ENCODE results near the gene TPST2.

TPST2 gene

DNA sequence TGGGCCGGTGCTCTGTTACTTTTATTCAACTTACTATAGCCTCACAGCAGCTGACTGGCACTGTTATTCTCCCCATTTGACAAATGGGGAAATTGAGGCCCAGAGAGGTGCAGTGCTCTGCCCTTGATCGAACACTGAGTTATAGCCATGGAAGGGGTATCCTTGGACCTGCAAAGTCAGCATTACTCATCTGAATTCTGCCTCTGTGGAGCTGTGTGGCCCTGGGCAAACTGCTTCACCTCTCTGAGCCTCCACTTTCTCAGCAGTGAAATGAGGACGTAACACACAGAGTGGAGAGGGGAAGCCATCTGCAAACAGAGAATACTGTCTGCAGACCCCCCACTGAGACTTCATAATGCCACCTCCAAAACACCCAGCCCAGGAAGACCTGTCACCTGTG is 25.3 kb downstream of the TPST2 start:
- no peak overlapping the region for H3K9ac ChIP-seq (ENCODE audit: low read depth, low read length)
- H3K79me2 ChIP-seq (ENCODE audit: insufficient read depth, low read length): no peaks in the 10 kb centered on the region
- H3K36me3 ChIP-seq (ENCODE audit: insufficient read depth, low read length): no peaks in the 10 kb centered on the region
- TF ChIP-seq EZH2 (IDR thresholded peaks at IDR 0.05; ENCODE audit: borderline replicate concordance, low read depth, low read length, severe bottlenecking): no peak
- ATAC-seq (ENCODE audit: insufficient read depth, low read depth) (no peak), DNase-seq (no peak)
- H4K20me1 ChIP-seq (ENCODE audit: insufficient read depth, low read length): peaks cover 21% of the 10 kb centered on the region
- H3K4me2 ChIP-seq (ENCODE audit: insufficient read depth, low read length): no peak overlapping the region
- H3K27ac ChIP-seq (ENCODE audit: low read length): no peak overlapping the region
- H3K4me1 ChIP-seq (ENCODE audit: insufficient read depth, low read length): no peaks in the 10 kb centered on the region
- no peak overlapping the region for H3K4me3 ChIP-seq (ENCODE audit: low read depth in 1 of 2, low read length in 2 of 2)
- H3K9me3 ChIP-seq (ENCODE audit: insufficient read depth, low read length, severe bottlenecking): no peaks in the 10 kb centered on the region
- H2AFZ ChIP-seq (ENCODE audit: low read depth, low read length): no peak overlapping the region
- no peaks in the 10 kb centered on the region for H3K27me3 ChIP-seq (ENCODE audit: insufficient read depth, low read length, poor library complexity)

DNA sequence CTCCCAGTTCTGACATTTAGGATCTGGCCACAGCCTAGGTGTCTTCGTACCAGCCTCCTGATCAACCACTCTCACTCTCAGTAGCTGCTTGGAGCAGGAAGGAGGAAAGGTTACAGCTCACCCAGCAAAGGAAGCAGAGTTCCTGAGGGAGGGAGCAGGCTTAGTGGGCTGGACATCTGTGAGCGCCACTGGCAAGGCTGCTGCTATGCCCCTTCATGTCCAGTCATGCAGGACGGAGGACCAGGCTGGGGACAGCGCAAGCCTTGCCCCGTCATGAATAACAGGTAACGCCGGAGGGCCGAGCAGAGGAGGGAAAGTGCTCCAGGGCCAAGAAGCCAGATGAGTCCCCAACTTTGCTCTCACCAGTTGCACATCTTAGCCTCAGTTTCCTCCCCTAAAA is 25.8 kb downstream of the TPST2 start:
- Histone ChIP-seq H3K4me1 (ENCODE audit: insufficient read depth, low read length) (no peaks in the 10 kb centered on the region), H3K36me3 (ENCODE audit: insufficient read depth, low read length) (no peaks in the 10 kb centered on the region), H3K9ac (ENCODE audit: low read depth, low read length) (no peak overlapping the region), H4K20me1 (ENCODE audit: insufficient read depth, low read length) (peaks cover 21% of the 10 kb centered on the region), H3K79me2 (ENCODE audit: insufficient read depth, low read length) (no peaks in the 10 kb centered on the region), H3K4me2 (ENCODE audit: insufficient read depth, low read length) (no peak overlapping the region), H2AFZ (ENCODE audit: low read depth, low read length) (no peak overlapping the region), H3K27ac (ENCODE audit: low read length) (no peak overlapping the region), H3K9me3 (ENCODE audit: insufficient read depth, low read length, severe bottlenecking) (no peaks in the 10 kb centered on the region), H3K27me3 (ENCODE audit: insufficient read depth, low read length, poor library complexity) (no peaks in the 10 kb centered on the region), H3K4me3 (ENCODE audit: low read depth in 1 of 2, low read length in 2 of 2) (no peak overlapping the region)
- DNase-seq (no peak), ATAC-seq (ENCODE audit: insufficient read depth, low read depth) (no peak)
- TF ChIP-seq, protein P1, sequence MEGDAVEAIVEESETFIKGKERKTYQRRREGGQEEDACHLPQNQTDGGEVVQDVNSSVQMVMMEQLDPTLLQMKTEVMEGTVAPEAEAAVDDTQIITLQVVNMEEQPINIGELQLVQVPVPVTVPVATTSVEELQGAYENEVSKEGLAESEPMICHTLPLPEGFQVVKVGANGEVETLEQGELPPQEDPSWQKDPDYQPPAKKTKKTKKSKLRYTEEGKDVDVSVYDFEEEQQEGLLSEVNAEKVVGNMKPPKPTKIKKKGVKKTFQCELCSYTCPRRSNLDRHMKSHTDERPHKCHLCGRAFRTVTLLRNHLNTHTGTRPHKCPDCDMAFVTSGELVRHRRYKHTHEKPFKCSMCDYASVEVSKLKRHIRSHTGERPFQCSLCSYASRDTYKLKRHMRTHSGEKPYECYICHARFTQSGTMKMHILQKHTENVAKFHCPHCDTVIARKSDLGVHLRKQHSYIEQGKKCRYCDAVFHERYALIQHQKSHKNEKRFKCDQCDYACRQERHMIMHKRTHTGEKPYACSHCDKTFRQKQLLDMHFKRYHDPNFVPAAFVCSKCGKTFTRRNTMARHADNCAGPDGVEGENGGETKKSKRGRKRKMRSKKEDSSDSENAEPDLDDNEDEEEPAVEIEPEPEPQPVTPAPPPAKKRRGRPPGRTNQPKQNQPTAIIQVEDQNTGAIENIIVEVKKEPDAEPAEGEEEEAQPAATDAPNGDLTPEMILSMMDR (IDR thresholded peaks at IDR 0.05; ENCODE audit: borderline replicate concordance, extremely low read depth, low read length, poor library complexity, severe bottlenecking): no peak
- no peak for TF ChIP-seq EZH2 (IDR thresholded peaks at IDR 0.05; ENCODE audit: borderline replicate concordance, low read depth, low read length, severe bottlenecking)

DNA sequence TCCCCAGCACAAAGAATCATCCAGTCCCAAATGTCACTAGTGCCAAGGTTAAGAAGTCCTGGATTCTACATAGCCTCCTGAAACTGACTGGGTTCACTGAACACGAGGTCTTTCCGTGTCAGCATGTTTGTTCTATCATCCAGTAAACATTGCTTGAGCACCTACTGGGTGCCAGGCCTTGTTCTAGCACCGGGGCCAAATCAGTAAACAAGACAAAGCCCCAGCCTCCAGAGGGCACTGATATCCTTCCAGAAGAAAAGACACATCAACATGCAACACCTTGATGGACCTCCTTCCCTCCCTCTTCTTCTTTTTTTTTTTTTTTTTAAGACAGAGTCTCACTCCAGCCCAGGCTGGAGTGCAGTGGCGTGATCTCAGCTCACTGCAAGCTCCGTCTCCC is 26.9 kb downstream of the TPST2 start:
- Histone ChIP-seq H2AFZ (ENCODE audit: low read depth, low read length) (no peak overlapping the region), H4K20me1 (ENCODE audit: insufficient read depth, low read length) (peaks cover 21% of the 10 kb centered on the region), H3K27me3 (ENCODE audit: insufficient read depth, low read length, poor library complexity) (no peaks in the 10 kb centered on the region), H3K27ac (ENCODE audit: low read length) (no peak overlapping the region), H3K9ac (ENCODE audit: low read depth, low read length) (no peak overlapping the region), H3K36me3 (ENCODE audit: insufficient read depth, low read length) (no peaks in the 10 kb centered on the region), H3K4me2 (ENCODE audit: insufficient read depth, low read length) (no peak overlapping the region), H3K9me3 (ENCODE audit: insufficient read depth, low read length, severe bottlenecking) (no peaks in the 10 kb centered on the region), H3K79me2 (ENCODE audit: insufficient read depth, low read length) (no peaks in the 10 kb centered on the region), H3K4me1 (ENCODE audit: insufficient read depth, low read length) (no peaks in the 10 kb centered on the region), H3K4me3 (ENCODE audit: low read depth in 1 of 2, low read length in 2 of 2) (no peak overlapping the region)
- ATAC-seq (ENCODE audit: insufficient read depth, low read depth) (no peak), DNase-seq (no peak)
- TF ChIP-seq, protein P1 (IDR thresholded peaks at IDR 0.05; ENCODE audit: borderline replicate concordance, extremely low read depth, low read length, poor library complexity, severe bottlenecking): peak; percentile 25
- no peak for TF ChIP-seq EZH2 (IDR thresholded peaks at IDR 0.05; ENCODE audit: borderline replicate concordance, low read depth, low read length, severe bottlenecking)

DNA sequence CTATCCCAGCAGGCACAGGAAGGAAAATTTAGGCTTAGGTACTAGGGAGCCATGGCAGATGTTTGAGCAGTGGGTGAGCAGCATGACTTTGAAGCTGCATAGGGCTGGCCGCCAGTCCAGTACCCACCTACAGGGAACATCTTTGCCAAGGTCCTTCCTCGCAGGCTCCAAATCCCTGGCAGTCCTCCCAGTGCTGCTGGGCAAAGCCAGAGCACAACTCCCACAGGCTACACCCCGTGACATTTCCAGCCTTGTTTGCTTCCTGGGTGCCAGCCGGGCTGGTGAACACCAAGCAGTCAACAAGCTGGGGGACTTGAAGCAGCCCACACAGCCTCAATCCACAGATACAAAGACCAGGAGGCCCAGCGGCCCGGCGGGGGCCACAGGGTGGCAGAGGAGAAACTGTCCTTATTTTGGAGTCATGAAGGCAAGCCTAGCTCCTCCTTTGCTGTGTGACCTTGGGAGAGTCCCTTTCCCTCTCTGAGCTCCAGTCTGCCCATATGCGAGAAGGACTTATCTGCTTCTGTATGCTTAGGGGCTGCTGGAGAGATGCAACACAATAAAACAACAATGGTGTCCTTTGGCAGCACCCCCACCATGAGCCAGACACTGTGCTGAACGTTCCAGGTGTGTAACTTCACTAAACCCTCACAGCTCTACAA is 28.0 kb downstream of the TPST2 start:
- TF ChIP-seq, protein P1 (IDR thresholded peaks at IDR 0.05; ENCODE audit: borderline replicate concordance, extremely low read depth, low read length, poor library complexity, severe bottlenecking): no peak
- TF ChIP-seq EZH2 (IDR thresholded peaks at IDR 0.05; ENCODE audit: borderline replicate concordance, low read depth, low read length, severe bottlenecking): no peak
- no peak for ATAC-seq (ENCODE audit: insufficient read depth, low read depth)
- no peaks in the 10 kb centered on the region for H3K36me3 ChIP-seq (ENCODE audit: insufficient read depth, low read length)
- peaks cover 23% of the 10 kb centered on the region for H4K20me1 ChIP-seq (ENCODE audit: insufficient read depth, low read length)
- no peak overlapping the region for H3K4me3 ChIP-seq (ENCODE audit: low read depth in 1 of 2, low read length in 2 of 2)
- no peaks in the 10 kb centered on the region for H3K4me1 ChIP-seq (ENCODE audit: insufficient read depth, low read length)
- H3K4me2 ChIP-seq (ENCODE audit: insufficient read depth, low read length): no peak overlapping the region
- no peaks in the 10 kb centered on the region for H3K9me3 ChIP-seq (ENCODE audit: insufficient read depth, low read length, severe bottlenecking)
- H3K27me3 ChIP-seq (ENCODE audit: insufficient read depth, low read length, poor library complexity): no peaks in the 10 kb centered on the region
- no peak for DNase-seq
- no peak overlapping the region for H3K9ac ChIP-seq (ENCODE audit: low read depth, low read length)
- no peak overlapping the region for H3K27ac ChIP-seq (ENCODE audit: low read length)
- H2AFZ ChIP-seq (ENCODE audit: low read depth, low read length): no peak overlapping the region
- H3K79me2 ChIP-seq (ENCODE audit: insufficient read depth, low read length): no peaks in the 10 kb centered on the region
